ENCODE measurements around the gene LPGAT1.

- no peak for TF ChIP-seq CTCF (IDR thresholded peaks at IDR 0.05)
- TF ChIP-seq POLR2A (IDR thresholded peaks at IDR 0.05), result no peak
These were observed 128.8 kb downstream of the LPGAT1 start for GRCh38 chr1:211701733-211702132.
